HG02884 (cell line): ENCODE measurements around the gene MAP3K4.
A peak's percentile ranks its signal among the peaks of the same experiment; 100 is the strongest.

Experiments
- ATAC-seq: cut with Tn5 transposase; IDR thresholded peaks from one replicate; pipeline ENCODE4 v1.9.1; 2021; ENCODE audit warnings: mild to moderate bottlenecking, moderate library complexity; ENCODE audit not compliant: unreplicated experiment

MAP3K4 gene

GRCh38 chr6:160991406-160992060 is at the start of gene MAP3K4:
MAP3K4 (plus strand) TSS chr6:160991769; CDS start chr6:160991932, 163 bp downstream.
- ATAC-seq: peak; percentile 59

GRCh38 chr6:160943997-160944396 is 47.6 kb upstream of the MAP3K4 start:
- no peak for ATAC-seq

GRCh38 chr6:160945516-160946177 is 45.9 kb upstream of the MAP3K4 start:
- no peak for ATAC-seq

- ATAC-seq: no peak
Observed at GRCh38 chr6:160949531-160949930, 42.0 kb upstream of the MAP3K4 start.

GRCh38 chr6:160950507-160950906 is 41.1 kb upstream of the MAP3K4 start:
- no peak for ATAC-seq

- ATAC-seq: no peak
Observed at GRCh38 chr6:160951187-160952030, 40.2 kb upstream of the MAP3K4 start.

- ATAC-seq: no peak
Observed at GRCh38 chr6:160952633-160953281, 38.8 kb upstream of the MAP3K4 start.

GRCh38 chr6:160955508-160956295 is 35.9 kb upstream of the MAP3K4 start:
- no peak for ATAC-seq

GRCh38 chr6:160956300-160957035 is 35.1 kb upstream of the MAP3K4 start:
- ATAC-seq: no peak

- no peak for ATAC-seq
Observed at GRCh38 chr6:160959726-160960435, 31.7 kb upstream of the MAP3K4 start.

- ATAC-seq: no peak
Observed at GRCh38 chr6:160960839-160961238, 30.7 kb upstream of the MAP3K4 start.

- ATAC-seq: no peak
Observed at GRCh38 chr6:160962835-160963623, 28.5 kb upstream of the MAP3K4 start.

GRCh38 chr6:160963651-160964050 is 27.9 kb upstream of the MAP3K4 start:
- no peak for ATAC-seq

GRCh38 chr6:160965893-160966292 is 25.7 kb upstream of the MAP3K4 start:
- no peak for ATAC-seq

GRCh38 chr6:160966493-160967229 is 24.9 kb upstream of the MAP3K4 start:
- no peak for ATAC-seq

- no peak for ATAC-seq
Observed at GRCh38 chr6:160967351-160967750, 24.2 kb upstream of the MAP3K4 start.

GRCh38 chr6:160967833-160968232 is 23.7 kb upstream of the MAP3K4 start:
- ATAC-seq: no peak

GRCh38 chr6:160971171-160971570 is 20.4 kb upstream of the MAP3K4 start:
- ATAC-seq: no peak
